ENCODE measurements around the gene NR1I3.

DNA sequence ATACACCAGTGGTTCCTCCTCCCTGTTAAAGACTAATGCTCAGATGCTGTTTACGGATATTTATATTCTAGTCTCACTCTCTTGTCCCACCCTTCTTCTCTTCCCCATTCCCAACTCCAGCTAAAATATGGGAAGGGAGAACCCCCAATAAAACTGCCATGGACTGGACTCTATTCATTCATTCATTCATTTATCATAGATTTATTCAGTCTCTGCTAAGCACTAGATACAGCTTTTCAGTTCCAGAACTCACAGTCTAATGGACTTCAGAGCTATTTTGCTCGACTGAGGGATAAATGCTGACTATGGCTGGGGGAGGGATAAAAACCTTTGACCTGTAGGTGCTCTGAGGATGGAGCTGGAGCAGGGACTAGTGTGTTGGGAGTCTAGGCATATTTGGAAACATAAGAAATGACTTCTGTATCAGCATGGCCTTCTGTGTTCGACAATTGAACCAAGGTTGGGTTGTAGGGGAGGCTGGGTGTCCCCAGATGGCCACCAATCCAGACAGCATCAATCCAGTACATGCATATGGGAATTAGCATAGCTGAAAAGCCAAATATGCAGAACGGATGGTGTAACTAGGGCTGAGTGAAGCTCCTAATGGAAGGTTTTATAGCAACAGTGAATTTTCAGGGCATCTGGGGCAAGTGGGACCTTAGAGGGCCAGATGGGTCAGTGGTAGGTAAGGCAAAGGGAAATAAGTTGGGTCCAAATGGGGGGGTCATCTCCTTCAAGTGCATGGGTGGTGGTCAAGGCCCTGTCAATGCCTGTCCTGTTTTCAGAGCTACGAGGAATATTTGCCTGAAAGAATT lies 18.7 kb downstream of the NR1I3 start:
- TF ChIP-seq, protein P1, sequence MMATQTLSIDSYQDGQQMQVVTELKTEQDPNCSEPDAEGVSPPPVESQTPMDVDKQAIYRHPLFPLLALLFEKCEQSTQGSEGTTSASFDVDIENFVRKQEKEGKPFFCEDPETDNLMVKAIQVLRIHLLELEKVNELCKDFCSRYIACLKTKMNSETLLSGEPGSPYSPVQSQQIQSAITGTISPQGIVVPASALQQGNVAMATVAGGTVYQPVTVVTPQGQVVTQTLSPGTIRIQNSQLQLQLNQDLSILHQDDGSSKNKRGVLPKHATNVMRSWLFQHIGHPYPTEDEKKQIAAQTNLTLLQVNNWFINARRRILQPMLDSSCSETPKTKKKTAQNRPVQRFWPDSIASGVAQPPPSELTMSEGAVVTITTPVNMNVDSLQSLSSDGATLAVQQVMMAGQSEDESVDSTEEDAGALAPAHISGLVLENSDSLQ (IDR thresholded peaks at IDR 0.05) = no peak
- TF ChIP-seq NFRKB (IDR thresholded peaks at IDR 0.05) = no peak
- TF ChIP-seq SP1 (IDR thresholded peaks at IDR 0.05) = no peak
- TF ChIP-seq FOXM1 (IDR thresholded peaks at IDR 0.05; ENCODE audit: borderline replicate concordance) = no peak

Measured in HEK293T (cell line).